Measurements from ENCODE around the gene ARHGEF10L.

ARHGEF10L gene

DNA sequence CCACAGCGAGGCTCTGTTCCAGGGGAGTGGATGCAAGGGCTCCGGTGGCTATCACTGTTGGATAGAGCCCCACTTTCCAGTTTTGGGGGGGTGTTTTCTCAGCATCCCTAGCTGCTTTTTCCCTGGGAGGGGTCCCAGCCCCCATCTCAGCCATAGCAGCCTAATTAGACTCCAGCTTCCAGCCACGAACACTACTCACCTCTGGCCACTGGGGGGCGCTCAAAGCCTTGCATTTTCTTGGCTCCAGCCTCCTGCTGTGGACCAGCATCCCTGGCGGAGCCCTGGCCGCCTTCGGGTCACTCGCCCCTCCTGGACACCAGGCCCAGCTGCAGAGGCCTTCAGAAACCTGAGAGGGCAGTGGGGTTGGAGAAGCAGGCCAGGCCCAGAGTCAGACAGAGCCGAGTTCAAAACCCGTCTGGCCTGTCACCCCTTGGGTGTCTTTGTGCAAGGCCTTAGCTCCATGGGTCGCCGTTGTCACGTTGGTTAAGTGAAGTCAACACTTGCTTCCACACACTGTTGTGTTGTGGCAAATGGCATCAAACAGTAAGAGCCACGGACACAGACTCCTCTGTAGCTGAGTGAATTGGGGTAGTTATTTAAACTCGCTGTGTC is 122.2 kb downstream of the ARHGEF10L start:
- no peaks in the 10 kb centered on the region for H3K36me3 ChIP-seq (ENCODE audit: control insufficient read depth, low read length)
- H3K4me3 ChIP-seq (ENCODE audit: low read length), result no peak overlapping the region
- no peaks in the 10 kb centered on the region for H3K79me2 ChIP-seq (ENCODE audit: control insufficient read depth, low read length)
- no peak overlapping the region for H3K4me2 ChIP-seq (ENCODE audit: low read length)
- TF ChIP-seq, protein P1, sequence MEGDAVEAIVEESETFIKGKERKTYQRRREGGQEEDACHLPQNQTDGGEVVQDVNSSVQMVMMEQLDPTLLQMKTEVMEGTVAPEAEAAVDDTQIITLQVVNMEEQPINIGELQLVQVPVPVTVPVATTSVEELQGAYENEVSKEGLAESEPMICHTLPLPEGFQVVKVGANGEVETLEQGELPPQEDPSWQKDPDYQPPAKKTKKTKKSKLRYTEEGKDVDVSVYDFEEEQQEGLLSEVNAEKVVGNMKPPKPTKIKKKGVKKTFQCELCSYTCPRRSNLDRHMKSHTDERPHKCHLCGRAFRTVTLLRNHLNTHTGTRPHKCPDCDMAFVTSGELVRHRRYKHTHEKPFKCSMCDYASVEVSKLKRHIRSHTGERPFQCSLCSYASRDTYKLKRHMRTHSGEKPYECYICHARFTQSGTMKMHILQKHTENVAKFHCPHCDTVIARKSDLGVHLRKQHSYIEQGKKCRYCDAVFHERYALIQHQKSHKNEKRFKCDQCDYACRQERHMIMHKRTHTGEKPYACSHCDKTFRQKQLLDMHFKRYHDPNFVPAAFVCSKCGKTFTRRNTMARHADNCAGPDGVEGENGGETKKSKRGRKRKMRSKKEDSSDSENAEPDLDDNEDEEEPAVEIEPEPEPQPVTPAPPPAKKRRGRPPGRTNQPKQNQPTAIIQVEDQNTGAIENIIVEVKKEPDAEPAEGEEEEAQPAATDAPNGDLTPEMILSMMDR (IDR thresholded peaks at IDR 0.05; ENCODE audit: low read depth, low read length, poor library complexity, severe bottlenecking), result peak; percentile 92
- TF ChIP-seq EZH2phosphoT487 (IDR thresholded peaks at IDR 0.05; ENCODE audit: borderline replicate concordance, low read length), result no peak
- no peak overlapping the region for H3K27ac ChIP-seq (ENCODE audit: low read depth, low read length)
- H3K27me3 ChIP-seq (ENCODE audit: control insufficient read depth, low read length), result no peaks in the 10 kb centered on the region
- H3K9me3 ChIP-seq (ENCODE audit: control insufficient read depth, insufficient read depth, low read length), result no peaks in the 10 kb centered on the region
- no peaks in the 10 kb centered on the region for H4K20me1 ChIP-seq (ENCODE audit: control insufficient read depth, insufficient read depth, low read depth, low read length)
- H3K4me1 ChIP-seq (ENCODE audit: control insufficient read depth, low read length), result no peaks in the 10 kb centered on the region
- no peaks in the 10 kb centered on the region for H3K9me2 ChIP-seq (replicated peaks; ENCODE audit: control insufficient read depth, low read length)
- no peaks in the 10 kb centered on the region for H3F3A ChIP-seq (ENCODE audit: control insufficient read depth, insufficient read depth)

DNA sequence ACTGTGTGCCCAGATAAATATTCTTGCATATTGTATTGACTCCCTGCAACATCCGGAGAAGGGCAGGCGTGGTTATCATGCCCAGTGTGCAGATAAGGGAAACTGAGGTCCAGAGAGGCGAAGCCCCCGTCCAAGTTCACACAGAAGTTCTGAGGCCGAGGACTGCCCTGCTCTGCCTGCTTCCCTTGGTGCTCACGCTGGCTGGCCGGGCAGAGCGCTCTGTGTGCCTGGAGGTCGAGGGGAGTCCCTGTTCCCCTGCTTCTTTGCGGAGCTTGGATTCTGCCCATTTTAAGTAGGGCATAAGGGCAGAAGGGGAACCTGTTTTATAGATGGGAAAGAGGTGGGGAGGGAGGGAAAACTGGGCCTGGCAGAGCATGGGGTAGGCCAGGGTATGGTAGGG is 122.8 kb downstream of the ARHGEF10L start:
- Histone ChIP-seq H3K27ac (ENCODE audit: low read depth, low read length) (no peak overlapping the region), H3K79me2 (ENCODE audit: control insufficient read depth, low read length) (no peaks in the 10 kb centered on the region), H3K4me1 (ENCODE audit: control insufficient read depth, low read length) (no peaks in the 10 kb centered on the region), H3K4me2 (ENCODE audit: low read length) (no peak overlapping the region), H3F3A (ENCODE audit: control insufficient read depth, insufficient read depth) (no peaks in the 10 kb centered on the region), H4K20me1 (ENCODE audit: control insufficient read depth, insufficient read depth, low read depth, low read length) (no peaks in the 10 kb centered on the region), H3K9me3 (ENCODE audit: control insufficient read depth, insufficient read depth, low read length) (no peaks in the 10 kb centered on the region), H3K4me3 (ENCODE audit: low read length) (no peak overlapping the region), H3K27me3 (ENCODE audit: control insufficient read depth, low read length) (no peaks in the 10 kb centered on the region), H3K9me2 (replicated peaks; ENCODE audit: control insufficient read depth, low read length) (no peaks in the 10 kb centered on the region), H3K36me3 (ENCODE audit: control insufficient read depth, low read length) (no peaks in the 10 kb centered on the region)
- TF ChIP-seq, protein P1 (IDR thresholded peaks at IDR 0.05; ENCODE audit: low read depth, low read length, poor library complexity, severe bottlenecking), result no peak
- no peak for TF ChIP-seq EZH2phosphoT487 (IDR thresholded peaks at IDR 0.05; ENCODE audit: borderline replicate concordance, low read length)

DNA sequence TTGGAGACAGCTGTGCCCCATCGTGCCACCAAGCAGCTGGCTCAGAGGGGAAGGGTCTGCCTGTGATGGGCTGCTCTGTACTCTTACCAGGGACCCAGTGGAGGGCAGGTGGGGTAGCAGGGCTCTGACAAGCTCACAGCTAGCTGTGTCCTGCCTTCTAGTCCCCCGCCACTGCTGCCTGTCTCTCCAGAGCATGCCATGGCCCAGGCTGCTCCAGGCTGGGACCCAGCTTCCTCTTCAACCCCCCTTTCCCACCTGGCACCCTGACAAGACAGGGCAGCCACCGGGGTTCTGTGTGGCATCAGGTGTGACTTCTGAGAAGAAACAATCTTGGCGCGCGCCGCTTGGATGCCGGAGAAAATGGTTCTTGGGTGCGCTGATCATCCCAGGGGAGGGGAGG is 123.3 kb downstream of the ARHGEF10L start:
- H4K20me1 ChIP-seq (ENCODE audit: control insufficient read depth, insufficient read depth, low read depth, low read length), result no peaks in the 10 kb centered on the region
- no peak overlapping the region for H3K27ac ChIP-seq (ENCODE audit: low read depth, low read length)
- H3K4me1 ChIP-seq (ENCODE audit: control insufficient read depth, low read length), result no peaks in the 10 kb centered on the region
- H3K4me2 ChIP-seq (ENCODE audit: low read length), result no peak overlapping the region
- no peaks in the 10 kb centered on the region for H3K36me3 ChIP-seq (ENCODE audit: control insufficient read depth, low read length)
- no peaks in the 10 kb centered on the region for H3K9me3 ChIP-seq (ENCODE audit: control insufficient read depth, insufficient read depth, low read length)
- H3K4me3 ChIP-seq (ENCODE audit: low read length), result no peak overlapping the region
- no peaks in the 10 kb centered on the region for H3K9me2 ChIP-seq (replicated peaks; ENCODE audit: control insufficient read depth, low read length)
- no peaks in the 10 kb centered on the region for H3K79me2 ChIP-seq (ENCODE audit: control insufficient read depth, low read length)
- TF ChIP-seq, protein P1 (IDR thresholded peaks at IDR 0.05; ENCODE audit: low read depth, low read length, poor library complexity, severe bottlenecking), result no peak
- no peak for TF ChIP-seq EZH2phosphoT487 (IDR thresholded peaks at IDR 0.05; ENCODE audit: borderline replicate concordance, low read length)
- no peaks in the 10 kb centered on the region for H3K27me3 ChIP-seq (ENCODE audit: control insufficient read depth, low read length)
- H3F3A ChIP-seq (ENCODE audit: control insufficient read depth, insufficient read depth), result no peaks in the 10 kb centered on the region

Measured in DOHH2 (cell line).